Bladder microvascular endothelial cell (primary cell): ENCODE data around the gene NOL7. TPM values are rescaled to one million over a fixed set of nuclear protein-coding genes. Genes with fewer than 3 reads are reported as not detected.

Source experiments
- total RNA-seq: library from RNA; depleted of rRNA; stranded (reverse); fragments of >200 nt; gene quantifications from 2 replicates; pipeline ENCODE4 v1.2.3, GENCODE V29; 2014

The NOL7 gene
- total RNA-seq: 47.6 and 59.7 TPM in 2 replicates

DNA sequence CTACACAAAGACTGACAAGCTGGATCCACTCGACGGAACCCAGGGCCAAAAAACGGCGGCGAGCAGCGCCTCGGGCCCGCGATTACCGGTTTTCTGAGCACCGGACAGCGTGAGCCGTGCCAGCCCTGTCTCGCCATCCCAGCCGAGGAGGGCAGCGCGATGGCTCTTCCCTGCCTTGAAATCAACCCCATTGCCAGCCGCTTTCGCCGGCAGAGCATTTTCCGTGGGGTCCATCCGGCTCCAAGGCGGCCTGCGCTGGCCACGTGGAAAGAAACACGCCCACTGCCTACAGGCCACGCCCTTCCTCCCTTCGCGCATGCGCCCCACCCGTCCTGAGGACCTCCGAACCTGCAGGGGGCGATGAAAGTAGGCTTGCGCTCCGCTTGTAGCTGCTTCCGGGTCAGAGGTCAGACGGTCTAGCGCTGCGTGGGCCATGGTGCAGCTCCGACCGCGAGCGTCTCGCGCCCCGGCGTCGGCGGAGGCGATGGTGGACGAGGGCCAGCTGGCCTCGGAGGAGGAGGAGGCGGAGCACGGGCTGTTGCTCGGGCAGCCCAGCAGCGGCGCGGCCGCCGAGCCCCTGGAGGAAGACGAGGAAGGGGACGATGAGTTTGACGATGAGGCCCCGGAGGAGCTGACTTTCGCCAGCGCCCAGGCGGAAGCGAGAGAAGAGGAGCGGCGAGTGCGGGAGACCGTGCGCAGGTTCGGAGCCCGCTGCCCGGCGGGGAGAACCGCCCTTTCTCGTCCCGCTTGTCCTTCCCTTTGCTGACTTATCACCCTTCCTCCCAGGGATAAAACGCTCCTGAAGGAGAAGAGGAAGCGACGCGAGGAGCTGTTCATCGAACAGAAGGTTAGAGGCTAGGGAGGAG, at the start of gene NOL7:
TSS of gene NOL7 (plus strand) at position 410 of the 866 bp plus-strand sequence. CDS start at position 434, 24 bp downstream.

DNA sequence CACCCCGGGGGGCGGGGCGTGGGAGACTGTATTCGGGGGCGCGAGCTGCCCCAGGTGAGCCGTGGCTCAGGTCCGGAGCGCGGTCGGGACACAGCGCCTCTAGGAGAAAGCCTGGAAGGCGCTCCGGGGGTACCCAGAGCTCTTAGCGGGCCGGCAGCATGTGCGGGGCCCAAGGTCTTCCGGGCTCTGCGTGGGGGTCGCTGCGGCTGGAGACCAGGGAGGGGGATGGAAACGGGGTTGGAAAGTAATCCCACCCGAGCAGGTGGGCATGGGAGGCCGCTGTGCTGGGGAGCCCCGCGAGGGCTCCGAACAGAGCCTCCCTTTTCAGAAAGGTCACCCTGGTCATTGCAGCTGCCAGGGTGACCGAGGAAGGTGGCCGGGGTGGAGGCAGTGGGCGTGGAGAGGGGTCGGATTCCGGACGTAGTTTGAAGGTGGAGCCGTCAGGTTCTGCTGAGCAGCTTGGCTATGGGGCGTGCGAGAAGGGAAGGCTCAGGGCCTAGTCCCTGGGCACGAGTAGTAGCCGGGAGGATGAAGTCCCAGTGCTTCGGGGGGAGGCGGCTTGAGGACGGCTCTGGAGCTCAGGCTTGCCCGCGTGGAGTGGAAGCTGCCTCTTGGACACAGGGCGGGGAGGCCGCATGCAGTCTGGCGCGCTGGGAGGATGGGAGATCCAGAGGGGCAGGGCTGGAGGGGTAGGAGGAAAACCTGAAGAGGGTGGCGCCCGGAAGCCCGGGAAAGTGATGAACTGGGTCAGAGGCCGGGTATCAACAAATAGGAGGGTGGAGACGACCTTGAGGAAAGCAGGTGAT, 40.4 kb upstream of the NOL7 start, which contains the start of gene SIRT5:
TSS of gene SIRT5 (plus strand) at position 31 of the 806 bp plus-strand sequence. CDS start 9,510 bp downstream, outside the sequence.

Other genes starting within 250 kb of the NOL7 start
- 31.6 and 35.3 TPM in 2 replicates for gene GFOD1, start 127.7 kb upstream of the NOL7 start, total RNA-seq
- 7.1 and 8.2 TPM in 2 replicates for gene SIRT5, start 40.7 kb upstream of the NOL7 start, total RNA-seq
- 17.6 and 40.2 TPM in 2 replicates for gene RANBP9, start 96.5 kb downstream of the NOL7 start, total RNA-seq
- 7.3 and 7.4 TPM in 2 replicates for gene MCUR1, start 199.2 kb downstream of the NOL7 start, total RNA-seq